Gastroesophageal sphincter (tissue), 3 donors: ENCODE results near the gene FGFRL1.

ENCODE experiments used
- CTCF ChIP-seq, 4 experiments: fragments of 200-600 bp in 2 of 4; fragments of 450-650 bp in 2 of 4; sonication (generic) in 1 of 4; IDR thresholded peaks; one replicate each; pipeline ENCODE4 v1.5.1; 2017 to 2019; ENCODE audit warnings: antibody characterized with exemption in 4 of 4, mild to moderate bottlenecking in 2 of 4, moderate library complexity in 2 of 4
- POLR2A ChIP-seq, 2 donors: fragments of 450-650 bp; IDR thresholded peaks; one replicate each; pipeline ENCODE4 v1.6.1; 2017; ENCODE audit warnings: antibody characterized with exemption in 2 of 2, mild to moderate bottlenecking in 2 of 2, moderate library complexity in 1 of 2

- TF ChIP-seq POLR2A (IDR thresholded peaks at IDR 0.05) (no peak), CTCF (IDR thresholded peaks at IDR 0.05) (no peak)
Observed at GRCh38 chr4:1021386-1022050, 10.1 kb downstream of the FGFRL1 start.
